BE2C (cell line): Measurements from ENCODE around the gene C4orf54.

Experiments used
- DNase-seq: peaks from one replicate; pipeline ENCODE4 v3.0.0-alpha.2; 2020
- H3K27me3 ChIP-seq: fragments of 250-450 bp; sonication (Bioruptor Pico); 2 replicates; pipeline ENCODE4 v1.5.1; 2020; ENCODE audit warnings: mild to moderate bottlenecking
- H3K36me3 ChIP-seq: fragments of 250-450 bp; sonication (Bioruptor Pico); 2 replicates; pipeline ENCODE4 v1.5.1; 2020; ENCODE audit warnings: mild to moderate bottlenecking
- H3K4me1 ChIP-seq: fragments of 250-450 bp; sonication (Bioruptor Pico); 2 replicates; pipeline ENCODE4 v1.5.1; 2020
- H3K4me3 ChIP-seq: 2 replicates; pipeline ENCODE4 v1.5.1; 2011; ENCODE audit warnings: low read depth, low read length
- H3K9me3 ChIP-seq: fragments of 250-450 bp; sonication (Bioruptor Pico); 2 replicates; pipeline ENCODE4 v1.5.1; 2020
- TF ChIP-seq, protein P1 (sequence below): IDR thresholded peaks from 2 replicates; pipeline ENCODE4 v1.5.1; 2012; ENCODE audit warnings: mild to moderate bottlenecking, low read depth, low read length

C4orf54 gene

DNA sequence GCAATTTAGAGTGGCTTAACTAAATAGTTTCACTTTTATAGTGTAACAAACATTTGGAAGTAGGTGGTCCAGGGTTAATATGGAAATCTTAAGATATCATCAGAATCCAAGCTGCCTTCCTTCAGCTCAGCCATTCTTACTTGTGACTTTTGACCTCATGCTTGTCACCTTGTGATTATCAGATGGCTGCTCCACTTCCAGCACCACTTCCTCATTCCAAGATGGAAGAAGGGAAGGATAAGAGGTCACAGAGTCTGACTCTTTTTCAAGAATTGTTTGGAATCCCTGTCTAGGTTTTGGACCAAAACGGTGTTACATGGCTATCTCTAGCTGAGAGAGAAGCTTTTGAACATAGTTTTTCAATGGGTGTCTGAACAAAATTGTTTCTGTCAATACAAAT lies 43.1 kb downstream of the C4orf54 start:
- H3K27me3 ChIP-seq: peaks cover 5% of the 10 kb centered on the region
- H3K9me3 ChIP-seq: no peaks in the 10 kb centered on the region
- H3K36me3 ChIP-seq: no peaks in the 10 kb centered on the region
- DNase-seq: no peak
- TF ChIP-seq, protein P1, sequence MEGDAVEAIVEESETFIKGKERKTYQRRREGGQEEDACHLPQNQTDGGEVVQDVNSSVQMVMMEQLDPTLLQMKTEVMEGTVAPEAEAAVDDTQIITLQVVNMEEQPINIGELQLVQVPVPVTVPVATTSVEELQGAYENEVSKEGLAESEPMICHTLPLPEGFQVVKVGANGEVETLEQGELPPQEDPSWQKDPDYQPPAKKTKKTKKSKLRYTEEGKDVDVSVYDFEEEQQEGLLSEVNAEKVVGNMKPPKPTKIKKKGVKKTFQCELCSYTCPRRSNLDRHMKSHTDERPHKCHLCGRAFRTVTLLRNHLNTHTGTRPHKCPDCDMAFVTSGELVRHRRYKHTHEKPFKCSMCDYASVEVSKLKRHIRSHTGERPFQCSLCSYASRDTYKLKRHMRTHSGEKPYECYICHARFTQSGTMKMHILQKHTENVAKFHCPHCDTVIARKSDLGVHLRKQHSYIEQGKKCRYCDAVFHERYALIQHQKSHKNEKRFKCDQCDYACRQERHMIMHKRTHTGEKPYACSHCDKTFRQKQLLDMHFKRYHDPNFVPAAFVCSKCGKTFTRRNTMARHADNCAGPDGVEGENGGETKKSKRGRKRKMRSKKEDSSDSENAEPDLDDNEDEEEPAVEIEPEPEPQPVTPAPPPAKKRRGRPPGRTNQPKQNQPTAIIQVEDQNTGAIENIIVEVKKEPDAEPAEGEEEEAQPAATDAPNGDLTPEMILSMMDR: no peak
- H3K4me3 ChIP-seq: no peak overlapping the region
- no peaks in the 10 kb centered on the region for H3K4me1 ChIP-seq

DNA sequence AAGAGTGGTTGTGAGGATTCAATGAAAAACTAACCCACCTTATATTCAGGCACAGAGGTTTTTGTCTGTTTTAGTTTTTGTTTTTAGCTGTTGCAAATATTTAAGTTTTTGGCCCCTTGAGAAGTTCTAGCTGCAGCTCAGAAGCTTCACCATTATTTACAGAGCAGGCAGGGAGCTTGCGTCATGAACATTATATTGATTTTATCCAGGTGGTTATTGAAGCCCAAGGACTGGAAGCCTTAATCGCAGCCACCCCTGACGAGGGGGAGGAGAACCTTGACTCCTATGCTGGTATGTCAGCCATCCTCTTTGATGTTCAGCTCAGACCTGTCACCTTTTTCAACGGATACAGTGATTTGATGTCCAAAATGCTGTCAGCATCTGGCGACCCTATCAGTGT lies 44.9 kb downstream of the C4orf54 start:
- Histone ChIP-seq H3K9me3 (no peaks in the 10 kb centered on the region), H3K4me3 (no peak overlapping the region), H3K4me1 (no peaks in the 10 kb centered on the region), H3K36me3 (no peaks in the 10 kb centered on the region), H3K27me3 (peaks cover 5% of the 10 kb centered on the region)
- TF ChIP-seq, protein P1: no peak
- no peak for DNase-seq

DNA sequence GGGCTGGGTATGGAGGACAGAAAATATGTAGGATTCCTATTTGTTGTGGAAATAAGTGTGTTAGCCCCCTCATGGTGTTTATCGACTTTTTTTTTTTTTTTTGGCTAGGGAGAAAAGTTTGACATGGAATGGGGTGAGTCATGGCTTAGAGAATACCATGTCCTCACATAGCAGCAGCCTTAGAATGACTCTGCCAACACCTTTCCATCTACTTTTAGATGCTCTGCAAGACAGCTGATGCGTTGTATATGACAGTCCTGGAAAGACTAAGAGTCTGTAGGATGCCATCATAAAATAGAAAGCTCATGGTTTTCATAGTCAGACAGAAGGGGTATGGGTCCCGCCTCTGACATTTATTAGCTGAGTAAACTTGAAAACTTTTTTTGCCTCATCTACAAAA lies 45.3 kb downstream of the C4orf54 start:
- Histone ChIP-seq H3K4me3 (no peak overlapping the region), H3K36me3 (no peaks in the 10 kb centered on the region), H3K4me1 (no peaks in the 10 kb centered on the region), H3K27me3 (peaks cover 5% of the 10 kb centered on the region), H3K9me3 (no peaks in the 10 kb centered on the region)
- TF ChIP-seq, protein P1: no peak
- no peak for DNase-seq

DNA sequence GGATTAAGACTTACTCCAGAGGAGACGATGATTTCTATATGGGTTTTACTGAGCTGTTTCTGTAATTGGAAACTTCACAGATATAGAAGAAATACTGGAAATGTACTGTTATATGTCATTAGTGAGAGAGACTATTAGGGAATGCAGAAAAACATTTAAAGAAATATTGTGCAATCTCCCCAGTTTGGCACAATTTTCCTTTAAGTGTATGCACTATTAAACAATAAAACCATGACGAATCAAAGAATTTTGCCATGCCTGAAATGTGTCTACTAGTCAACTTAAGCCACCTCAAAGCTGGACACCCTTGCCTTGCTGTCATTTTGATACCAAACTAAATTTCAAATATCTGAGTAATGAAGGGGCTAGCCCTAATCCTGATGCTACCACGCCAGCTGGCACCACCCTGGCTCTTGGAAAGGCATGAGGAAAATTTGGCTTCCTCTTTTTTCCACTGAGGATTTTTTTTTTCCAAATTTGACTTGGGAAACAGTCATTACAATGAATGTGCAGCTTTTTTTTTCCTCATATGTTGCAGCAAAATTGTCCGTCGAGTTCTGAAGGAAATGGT lies 46.9 kb downstream of the C4orf54 start:
- H3K27me3 ChIP-seq: peaks cover 5% of the 10 kb centered on the region
- TF ChIP-seq, protein P1: no peak
- H3K4me3 ChIP-seq: no peak overlapping the region
- no peaks in the 10 kb centered on the region for H3K36me3 ChIP-seq
- H3K9me3 ChIP-seq: no peaks in the 10 kb centered on the region
- DNase-seq: no peak
- H3K4me1 ChIP-seq: no peaks in the 10 kb centered on the region

DNA sequence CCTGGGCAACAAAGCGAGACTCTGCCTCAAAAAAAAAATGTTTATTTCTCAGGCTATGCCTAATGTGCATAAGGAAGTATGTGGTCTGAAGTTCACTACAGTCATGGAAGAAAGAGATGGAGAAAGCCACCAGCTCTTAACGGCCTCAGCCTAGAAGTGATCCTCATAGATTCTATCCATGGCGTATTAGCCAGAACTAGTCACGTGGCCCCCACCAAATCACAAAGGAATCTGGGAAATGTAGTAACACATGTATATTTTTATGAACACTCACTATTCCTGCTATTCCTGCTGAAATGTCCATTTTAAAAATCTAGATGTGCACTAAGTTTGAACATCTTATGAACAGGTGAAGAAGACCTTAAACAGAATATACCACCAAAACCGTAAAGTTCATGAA lies 49.2 kb downstream of the C4orf54 start:
- H3K9me3 ChIP-seq: no peaks in the 10 kb centered on the region
- H3K4me3 ChIP-seq: no peak overlapping the region
- H3K36me3 ChIP-seq: no peaks in the 10 kb centered on the region
- peaks cover 5% of the 10 kb centered on the region for H3K27me3 ChIP-seq
- no peak for DNase-seq
- TF ChIP-seq, protein P1: no peak
- H3K4me1 ChIP-seq: no peaks in the 10 kb centered on the region
